ENCODE results near the gene MUC5B. TPM values are rescaled to one million over a fixed set of nuclear protein-coding genes. Genes with fewer than 3 reads are reported as not detected.

MUC5B gene
- total and polyA plus RNA-seq, 9 donors, result 0.01 to 0.33 (median 0.04) TPM; not detected in 2

DNA sequence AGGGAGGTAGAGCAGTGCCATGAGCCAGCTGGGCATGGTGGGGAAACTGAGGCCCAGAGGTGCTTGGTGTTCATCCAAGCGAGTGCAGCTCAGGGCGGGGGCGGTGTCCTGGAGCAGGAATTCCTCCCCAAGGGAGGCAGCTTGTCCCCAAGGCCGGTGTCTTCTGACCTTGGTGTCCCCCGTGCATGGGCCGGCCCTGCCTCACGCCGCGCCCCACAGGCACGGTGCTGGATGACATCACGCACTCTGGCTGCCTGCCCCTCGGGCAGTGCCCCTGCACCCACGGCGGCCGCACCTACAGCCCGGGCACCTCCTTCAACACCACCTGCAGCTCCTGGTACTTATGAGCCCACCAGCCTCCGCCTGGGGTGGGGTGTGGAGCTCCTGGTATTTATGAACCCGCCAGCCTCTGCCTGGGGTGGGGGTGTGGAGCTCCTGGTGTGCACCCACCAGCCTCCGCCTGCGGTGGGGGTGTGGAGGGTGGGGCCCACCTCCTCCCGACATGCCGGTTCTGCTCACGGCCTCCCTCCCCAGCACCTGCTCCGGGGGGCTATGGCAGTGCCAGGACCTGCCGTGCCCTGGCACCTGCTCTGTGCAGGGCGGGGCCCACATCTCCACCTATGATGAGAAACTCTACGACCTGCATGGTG, 6.7 kb downstream of the MUC5B start:
- H3K4me1 ChIP-seq (ENCODE audit: control insufficient read depth, insufficient read depth, low read length), result no peaks in the 10 kb centered on the region
- DNase-seq, result no peak
- H3K27ac ChIP-seq (ENCODE audit: low read length), result no peak overlapping the region
- no peak overlapping the region for H3K4me3 ChIP-seq (ENCODE audit: low read length)
- H3K9me3 ChIP-seq (replicated peaks; ENCODE audit: control insufficient read depth, low read depth, low read length), result no peaks in the 10 kb centered on the region
- 83% methylated on average over 16 of the region's 27 CpGs for WGBS (ENCODE audit: insufficient coverage)
- no peaks in the 10 kb centered on the region for H3K36me3 ChIP-seq (ENCODE audit: control insufficient read depth, insufficient read depth, low read length)
- H3K27me3 ChIP-seq (ENCODE audit: control insufficient read depth, insufficient read depth, low read length), result peaks cover 3% of the 10 kb centered on the region

DNA sequence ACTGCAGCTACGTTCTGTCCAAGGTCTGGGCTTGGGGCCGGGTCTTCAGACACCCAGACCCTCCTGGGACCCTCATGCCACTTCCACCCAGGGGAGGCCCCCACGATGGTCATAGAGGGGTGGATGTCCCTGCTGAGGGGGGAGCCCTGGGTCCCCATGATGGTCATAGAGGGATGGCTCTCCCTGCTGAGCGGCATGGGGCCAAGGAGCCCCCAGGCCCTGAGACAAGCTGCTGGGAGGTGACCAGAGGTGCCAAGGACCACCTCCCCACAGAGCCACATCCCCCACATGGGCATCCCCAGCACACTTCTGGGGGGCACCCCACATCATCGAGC, 7.2 kb downstream of the MUC5B start:
- Histone ChIP-seq H3K27me3 (ENCODE audit: control insufficient read depth, insufficient read depth, low read length) (peaks cover 2% of the 10 kb centered on the region), H3K4me3 (ENCODE audit: low read length) (no peak overlapping the region), H3K9me3 (replicated peaks; ENCODE audit: control insufficient read depth, low read depth, low read length) (no peaks in the 10 kb centered on the region), H3K4me1 (ENCODE audit: control insufficient read depth, insufficient read depth, low read length) (no peaks in the 10 kb centered on the region), H3K27ac (ENCODE audit: low read length) (no peak overlapping the region), H3K36me3 (ENCODE audit: control insufficient read depth, insufficient read depth, low read length) (no peaks in the 10 kb centered on the region)
- DNase-seq, result no peak
- WGBS (ENCODE audit: insufficient coverage), result 80% methylated on average over 2 of the region's 5 CpGs

DNA sequence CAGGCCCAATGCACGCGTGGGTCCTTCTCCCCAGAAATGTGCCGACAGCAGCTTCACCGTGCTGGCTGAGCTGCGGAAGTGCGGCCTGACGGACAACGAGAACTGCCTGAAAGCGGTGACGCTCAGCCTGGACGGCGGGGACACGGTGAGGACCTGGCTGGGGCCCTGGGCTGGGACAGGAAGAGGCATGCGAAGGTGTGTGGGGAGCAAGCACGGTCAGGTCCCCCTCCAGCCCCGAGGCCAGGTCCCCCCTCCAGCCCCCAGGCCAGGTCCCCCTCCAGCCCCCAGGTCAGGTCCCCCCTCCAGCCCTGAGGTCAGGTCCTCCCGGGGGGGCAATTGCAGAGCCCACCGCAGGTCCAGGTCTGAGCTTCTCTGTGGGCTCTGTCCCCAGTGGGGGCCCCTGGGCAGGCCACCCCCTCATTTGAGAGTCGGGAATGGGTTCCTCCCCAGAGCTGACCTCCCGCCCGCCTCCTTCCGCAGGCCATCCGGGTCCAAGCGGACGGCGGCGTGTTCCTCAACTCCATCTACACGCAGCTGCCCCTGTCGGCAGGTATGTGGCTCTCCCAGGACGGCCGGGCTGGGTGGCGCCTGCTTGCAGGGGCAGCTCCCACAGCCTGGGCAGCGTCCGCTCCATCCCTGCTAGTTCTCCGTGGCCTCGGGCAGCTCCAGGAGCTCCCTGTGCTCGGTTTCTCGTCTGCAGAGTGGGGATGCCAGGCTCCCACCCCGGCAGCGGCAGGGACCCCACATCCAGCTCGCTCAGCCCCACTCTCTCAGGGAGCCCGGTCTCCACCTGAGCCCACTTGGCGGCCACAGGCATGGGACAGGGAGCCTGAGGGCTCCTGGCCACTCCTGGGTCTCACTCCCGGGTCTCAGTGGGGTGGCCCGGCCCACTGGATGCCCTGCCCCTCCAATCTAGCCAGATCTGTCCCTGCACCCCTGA, 7.9 kb downstream of the MUC5B start:
- DNase-seq, result no peak
- Histone ChIP-seq H3K27me3 (ENCODE audit: control insufficient read depth, insufficient read depth, low read length) (peaks cover 2% of the 10 kb centered on the region), H3K4me3 (ENCODE audit: low read length) (no peak overlapping the region), H3K36me3 (ENCODE audit: control insufficient read depth, insufficient read depth, low read length) (no peaks in the 10 kb centered on the region), H3K9me3 (replicated peaks; ENCODE audit: control insufficient read depth, low read depth, low read length) (no peaks in the 10 kb centered on the region), H3K4me1 (ENCODE audit: control insufficient read depth, insufficient read depth, low read length) (no peaks in the 10 kb centered on the region), H3K27ac (ENCODE audit: low read length) (no peak overlapping the region)
- WGBS (ENCODE audit: insufficient coverage), result 68% methylated on average over 36 of the region's 45 CpGs

DNA sequence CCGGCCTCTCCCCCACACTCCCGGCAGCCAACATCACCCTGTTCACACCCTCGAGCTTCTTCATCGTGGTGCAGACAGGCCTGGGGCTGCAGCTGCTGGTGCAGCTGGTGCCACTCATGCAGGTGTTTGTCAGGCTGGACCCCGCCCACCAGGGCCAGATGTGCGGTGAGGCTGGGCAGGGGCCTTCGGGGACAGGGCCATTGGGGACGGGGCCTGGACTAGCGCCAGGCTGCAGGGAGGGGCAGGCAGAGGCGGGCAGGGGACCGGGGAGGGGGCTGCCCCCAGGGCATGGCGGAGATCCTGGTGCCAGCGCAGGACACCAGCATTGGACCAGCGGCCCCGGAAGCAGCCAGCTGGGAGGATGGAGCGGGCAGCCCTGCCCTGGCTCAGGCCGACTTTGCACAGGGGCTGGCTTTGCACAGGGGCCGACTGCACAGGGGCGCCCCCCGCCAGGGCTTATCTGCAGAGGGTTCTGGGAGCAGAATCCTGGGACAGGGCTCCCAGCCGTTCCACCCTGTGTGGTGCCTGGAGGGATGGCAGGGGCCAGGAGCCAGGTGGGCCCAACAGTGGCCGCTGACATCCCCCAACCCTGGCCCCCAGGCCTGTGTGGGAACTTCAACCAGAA, 8.6 kb downstream of the MUC5B start:
- Histone ChIP-seq H3K4me3 (ENCODE audit: low read length) (no peak overlapping the region), H3K4me1 (ENCODE audit: control insufficient read depth, insufficient read depth, low read length) (no peaks in the 10 kb centered on the region), H3K27ac (ENCODE audit: low read length) (no peak overlapping the region), H3K36me3 (ENCODE audit: control insufficient read depth, insufficient read depth, low read length) (no peaks in the 10 kb centered on the region), H3K27me3 (ENCODE audit: control insufficient read depth, insufficient read depth, low read length) (peaks cover 2% of the 10 kb centered on the region), H3K9me3 (replicated peaks; ENCODE audit: control insufficient read depth, low read depth, low read length) (no peaks in the 10 kb centered on the region)
- WGBS (ENCODE audit: insufficient coverage), result 59% methylated on average over 20 of the region's 22 CpGs
- no peak for DNase-seq

DNA sequence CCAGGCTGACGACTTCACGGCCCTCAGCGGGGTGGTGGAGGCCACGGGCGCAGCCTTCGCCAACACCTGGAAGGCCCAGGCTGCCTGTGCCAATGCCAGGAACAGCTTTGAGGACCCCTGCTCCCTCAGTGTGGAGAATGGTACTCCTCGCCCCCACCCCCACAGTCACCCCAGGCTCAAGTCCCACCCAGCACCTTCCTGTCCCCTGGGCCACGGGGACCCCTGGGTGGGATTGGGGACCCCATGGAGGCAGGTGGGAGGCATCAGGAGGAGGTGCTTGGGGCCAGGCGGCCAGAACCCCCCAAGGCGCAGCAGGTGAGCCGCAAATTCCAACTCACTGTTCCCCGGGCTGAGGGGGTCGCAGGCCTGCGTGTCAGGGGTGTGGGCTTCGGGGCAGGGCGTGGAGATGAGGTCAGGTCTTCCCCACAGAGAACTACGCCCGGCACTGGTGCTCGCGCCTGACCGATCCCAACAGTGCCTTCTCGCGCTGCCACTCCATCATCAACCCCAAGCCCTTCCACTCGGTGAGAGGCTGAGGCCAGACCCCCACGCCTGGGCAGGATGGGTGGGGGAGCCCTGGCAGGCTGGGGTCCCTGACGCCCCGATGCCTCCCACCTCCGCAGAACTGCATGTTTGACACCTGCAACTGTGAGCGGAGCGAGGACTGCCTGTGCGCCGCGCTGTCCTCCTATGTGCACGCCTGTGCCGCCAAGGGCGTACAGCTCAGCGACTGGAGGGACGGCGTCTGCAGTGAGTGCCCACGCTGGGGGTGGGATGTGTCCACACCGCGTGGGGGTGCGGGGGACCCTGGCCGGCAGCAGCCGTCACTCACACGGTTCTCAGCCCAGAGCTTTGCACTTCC, 9.4 kb downstream of the MUC5B start:
- 76% methylated on average over 27 of the region's 46 CpGs for WGBS (ENCODE audit: insufficient coverage)
- Histone ChIP-seq H3K4me3 (ENCODE audit: low read length) (no peak overlapping the region), H3K27ac (ENCODE audit: low read length) (no peak overlapping the region), H3K36me3 (ENCODE audit: control insufficient read depth, insufficient read depth, low read length) (no peaks in the 10 kb centered on the region), H3K4me1 (ENCODE audit: control insufficient read depth, insufficient read depth, low read length) (no peaks in the 10 kb centered on the region), H3K9me3 (replicated peaks; ENCODE audit: control insufficient read depth, low read depth, low read length) (no peaks in the 10 kb centered on the region), H3K27me3 (ENCODE audit: control insufficient read depth, insufficient read depth, low read length) (peaks cover 2% of the 10 kb centered on the region)
- no peak for DNase-seq

DNA sequence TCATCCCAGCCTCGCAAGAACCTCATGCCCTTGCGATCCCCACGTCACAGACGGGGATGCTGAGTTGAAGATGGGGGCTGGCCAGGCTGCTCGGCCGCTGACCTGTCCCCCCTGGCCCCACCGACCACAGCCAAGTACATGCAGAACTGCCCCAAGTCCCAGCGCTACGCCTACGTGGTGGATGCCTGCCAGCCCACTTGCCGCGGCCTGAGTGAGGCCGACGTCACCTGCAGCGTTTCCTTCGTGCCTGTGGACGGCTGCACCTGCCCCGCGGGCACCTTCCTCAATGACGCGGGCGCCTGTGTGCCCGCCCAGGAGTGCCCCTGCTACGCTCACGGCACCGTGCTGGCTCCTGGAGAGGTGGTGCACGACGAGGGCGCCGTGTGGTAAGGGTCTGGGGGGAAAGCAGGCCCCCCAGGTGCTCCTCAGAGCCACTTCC, 10.0 kb downstream of the MUC5B start:
- Histone ChIP-seq H3K4me1 (ENCODE audit: control insufficient read depth, insufficient read depth, low read length) (no peaks in the 10 kb centered on the region), H3K27ac (ENCODE audit: low read length) (no peak overlapping the region), H3K27me3 (ENCODE audit: control insufficient read depth, insufficient read depth, low read length) (peaks cover 2% of the 10 kb centered on the region), H3K4me3 (ENCODE audit: low read length) (no peak overlapping the region), H3K9me3 (replicated peaks; ENCODE audit: control insufficient read depth, low read depth, low read length) (no peaks in the 10 kb centered on the region), H3K36me3 (ENCODE audit: control insufficient read depth, insufficient read depth, low read length) (no peaks in the 10 kb centered on the region)
- no peak for DNase-seq
- WGBS (ENCODE audit: insufficient coverage), result 64% methylated on average over 22 of the region's 30 CpGs

DNA sequence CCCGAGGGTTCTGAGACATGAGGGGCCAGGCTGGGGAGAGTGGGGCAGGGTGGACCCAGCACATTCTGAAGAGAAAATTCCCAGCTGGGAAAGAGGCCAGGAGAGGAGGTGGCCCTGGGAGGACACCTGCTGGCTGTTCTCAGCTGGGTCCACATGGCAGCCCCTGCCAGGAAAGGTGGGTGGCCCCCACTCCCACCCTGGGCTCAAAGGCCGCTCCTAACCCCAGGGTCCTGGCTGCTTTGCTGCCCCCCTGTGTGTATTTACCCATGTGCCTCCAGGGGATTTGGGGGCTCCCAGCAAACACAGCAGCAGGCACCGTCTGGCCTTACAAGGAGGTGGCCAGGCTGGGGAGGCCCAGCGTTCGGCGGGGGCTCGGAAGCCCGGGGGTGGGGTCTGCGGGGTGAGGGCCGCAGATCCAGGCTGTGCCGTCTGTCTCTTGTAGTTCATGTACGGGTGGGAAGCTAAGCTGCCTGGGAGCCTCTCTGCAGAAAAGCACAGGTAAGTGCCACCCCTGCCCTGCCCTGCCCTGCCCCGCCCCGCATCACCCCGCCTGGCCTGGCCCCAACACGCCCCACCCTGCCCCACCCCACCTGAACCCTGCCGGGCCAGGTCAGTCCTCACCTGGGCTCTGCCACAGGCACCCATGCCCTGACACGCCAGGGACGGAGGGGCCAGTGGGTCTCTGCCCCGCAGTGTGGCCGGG, 10.6 kb downstream of the MUC5B start:
- no peaks in the 10 kb centered on the region for H3K4me1 ChIP-seq (ENCODE audit: control insufficient read depth, insufficient read depth, low read length)
- no peak for DNase-seq
- H3K27ac ChIP-seq (ENCODE audit: low read length), result no peak overlapping the region
- no peaks in the 10 kb centered on the region for H3K9me3 ChIP-seq (replicated peaks; ENCODE audit: control insufficient read depth, low read depth, low read length)
- peaks cover 2% of the 10 kb centered on the region for H3K27me3 ChIP-seq (ENCODE audit: control insufficient read depth, insufficient read depth, low read length)
- H3K36me3 ChIP-seq (ENCODE audit: control insufficient read depth, insufficient read depth, low read length), result no peaks in the 10 kb centered on the region
- WGBS (ENCODE audit: insufficient coverage), result 71% methylated on average over 12 of the region's 21 CpGs
- no peak overlapping the region for H3K4me3 ChIP-seq (ENCODE audit: low read length)

DNA sequence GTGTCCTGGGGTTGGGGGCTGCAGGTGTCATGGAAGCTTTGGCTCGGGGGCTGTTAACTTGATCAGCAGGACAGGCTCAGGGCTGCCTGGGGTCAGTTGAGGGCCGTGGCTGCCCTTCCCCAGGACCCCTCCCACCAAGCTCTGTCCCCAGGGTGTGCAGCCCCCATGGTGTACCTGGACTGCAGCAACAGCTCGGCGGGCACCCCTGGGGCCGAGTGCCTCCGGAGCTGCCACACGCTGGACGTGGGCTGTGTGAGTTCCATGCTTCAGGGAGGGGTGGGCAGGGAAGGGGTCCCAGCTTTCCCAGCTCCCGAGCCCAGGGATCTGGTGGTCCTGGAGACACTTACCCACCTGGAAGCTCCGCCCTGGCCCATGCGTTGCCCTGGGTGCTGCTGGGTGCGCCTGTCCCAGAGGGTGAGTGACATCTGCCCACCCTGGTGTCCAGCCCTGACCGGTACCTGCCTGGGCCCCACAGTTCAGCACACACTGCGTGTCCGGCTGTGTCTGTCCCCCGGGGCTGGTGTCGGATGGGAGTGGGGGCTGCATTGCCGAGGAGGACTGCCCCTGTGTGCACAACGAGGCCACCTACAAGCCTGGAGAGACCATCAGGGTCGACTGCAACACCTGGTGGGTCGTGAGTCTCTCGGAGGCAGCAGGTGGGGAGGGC, 11.3 kb downstream of the MUC5B start:
- WGBS (ENCODE audit: insufficient coverage), result 58% methylated on average over 16 of the region's 22 CpGs
- H3K27ac ChIP-seq (ENCODE audit: low read length), result no peak overlapping the region
- no peak overlapping the region for H3K4me3 ChIP-seq (ENCODE audit: low read length)
- H3K4me1 ChIP-seq (ENCODE audit: control insufficient read depth, insufficient read depth, low read length), result no peaks in the 10 kb centered on the region
- H3K9me3 ChIP-seq (replicated peaks; ENCODE audit: control insufficient read depth, low read depth, low read length), result no peaks in the 10 kb centered on the region
- H3K36me3 ChIP-seq (ENCODE audit: control insufficient read depth, insufficient read depth, low read length), result no peaks in the 10 kb centered on the region
- peaks cover 2% of the 10 kb centered on the region for H3K27me3 ChIP-seq (ENCODE audit: control insufficient read depth, insufficient read depth, low read length)
- DNase-seq, result no peak

DNA sequence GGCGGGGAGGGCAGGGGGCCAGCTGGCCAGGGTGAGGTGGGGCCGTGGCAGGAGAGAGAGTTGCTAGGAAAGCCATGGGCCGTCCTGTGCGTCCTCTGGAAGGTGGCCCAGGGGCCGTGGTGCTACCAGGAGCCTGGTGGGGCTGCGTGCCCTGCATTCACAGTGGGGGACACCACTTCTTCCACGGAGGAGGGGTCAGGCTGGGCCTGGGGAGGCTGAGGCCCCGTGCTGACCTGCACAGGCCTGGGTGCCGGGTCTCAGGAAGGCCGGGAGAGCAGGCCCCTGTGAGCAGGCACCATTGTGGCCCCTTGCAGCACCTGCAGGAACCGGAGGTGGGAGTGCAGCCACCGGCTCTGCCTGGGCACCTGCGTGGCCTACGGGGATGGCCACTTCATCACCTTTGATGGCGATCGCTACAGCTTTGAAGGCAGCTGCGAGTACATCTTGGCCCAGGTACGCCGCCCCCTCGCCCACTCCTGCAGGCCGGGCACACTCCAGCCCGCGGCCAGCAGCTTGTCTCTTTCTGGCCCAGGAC, 12.0 kb downstream of the MUC5B start:
- DNase-seq, result no peak
- Histone ChIP-seq H3K27me3 (ENCODE audit: control insufficient read depth, insufficient read depth, low read length) (peaks cover 2% of the 10 kb centered on the region), H3K4me1 (ENCODE audit: control insufficient read depth, insufficient read depth, low read length) (no peaks in the 10 kb centered on the region), H3K27ac (ENCODE audit: low read length) (no peak overlapping the region), H3K9me3 (replicated peaks; ENCODE audit: control insufficient read depth, low read depth, low read length) (no peaks in the 10 kb centered on the region), H3K36me3 (ENCODE audit: control insufficient read depth, insufficient read depth, low read length) (no peaks in the 10 kb centered on the region), H3K4me3 (ENCODE audit: low read length) (no peak overlapping the region)
- 77% methylated on average over 23 of the region's 23 CpGs for WGBS (ENCODE audit: insufficient coverage)

Measured in muscle of leg (tissue), 11 donors.